ENCODE results near the gene SPCS2.

The SPCS2 gene

GRCh38 chr11:74933765-74934164, 15.3 kb upstream of the SPCS2 start:
- no peak for DNase-seq (ENCODE audit: low read depth)
- no peak overlapping the region for H3K4me3 ChIP-seq (ENCODE audit: low read depth, low read length)
- TF ChIP-seq, protein P1, sequence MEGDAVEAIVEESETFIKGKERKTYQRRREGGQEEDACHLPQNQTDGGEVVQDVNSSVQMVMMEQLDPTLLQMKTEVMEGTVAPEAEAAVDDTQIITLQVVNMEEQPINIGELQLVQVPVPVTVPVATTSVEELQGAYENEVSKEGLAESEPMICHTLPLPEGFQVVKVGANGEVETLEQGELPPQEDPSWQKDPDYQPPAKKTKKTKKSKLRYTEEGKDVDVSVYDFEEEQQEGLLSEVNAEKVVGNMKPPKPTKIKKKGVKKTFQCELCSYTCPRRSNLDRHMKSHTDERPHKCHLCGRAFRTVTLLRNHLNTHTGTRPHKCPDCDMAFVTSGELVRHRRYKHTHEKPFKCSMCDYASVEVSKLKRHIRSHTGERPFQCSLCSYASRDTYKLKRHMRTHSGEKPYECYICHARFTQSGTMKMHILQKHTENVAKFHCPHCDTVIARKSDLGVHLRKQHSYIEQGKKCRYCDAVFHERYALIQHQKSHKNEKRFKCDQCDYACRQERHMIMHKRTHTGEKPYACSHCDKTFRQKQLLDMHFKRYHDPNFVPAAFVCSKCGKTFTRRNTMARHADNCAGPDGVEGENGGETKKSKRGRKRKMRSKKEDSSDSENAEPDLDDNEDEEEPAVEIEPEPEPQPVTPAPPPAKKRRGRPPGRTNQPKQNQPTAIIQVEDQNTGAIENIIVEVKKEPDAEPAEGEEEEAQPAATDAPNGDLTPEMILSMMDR (IDR thresholded peaks at IDR 0.05; ENCODE audit: control insufficient read depth, extremely low read depth, insufficient read depth), result no peak

- no peak overlapping the region for H3K4me3 ChIP-seq (ENCODE audit: low read depth, low read length)
- TF ChIP-seq, protein P1 (IDR thresholded peaks at IDR 0.05; ENCODE audit: control insufficient read depth, extremely low read depth, insufficient read depth), result no peak
- DNase-seq (ENCODE audit: low read depth), result no peak
Observed at GRCh38 chr11:74935285-74935684, 13.8 kb upstream of the SPCS2 start.

GRCh38 chr11:74936087-74936486, 13.0 kb upstream of the SPCS2 start:
- TF ChIP-seq, protein P1 (IDR thresholded peaks at IDR 0.05; ENCODE audit: control insufficient read depth, extremely low read depth, insufficient read depth), result no peak
- no peak for DNase-seq (ENCODE audit: low read depth)
- H3K4me3 ChIP-seq (ENCODE audit: low read depth, low read length), result no peak overlapping the region

DNA sequence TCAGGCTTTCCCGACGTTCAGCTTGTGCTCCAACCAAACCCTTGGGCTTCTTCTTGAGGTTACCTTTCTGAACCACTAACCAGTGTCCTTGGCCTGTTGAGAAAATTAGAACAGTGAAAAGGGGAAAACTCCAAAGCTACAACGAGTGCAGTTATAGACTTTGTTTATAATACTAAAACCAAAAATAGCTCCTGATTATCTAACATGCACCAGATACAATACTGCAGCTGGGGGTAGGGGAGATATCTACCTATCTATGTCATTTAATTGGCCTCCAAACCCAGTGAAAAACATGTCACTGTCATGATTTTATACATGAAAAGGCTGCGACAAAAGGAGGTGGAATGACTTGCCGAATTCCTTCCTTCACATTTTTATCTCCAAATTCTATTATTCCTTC, 12.1 kb upstream of the SPCS2 start:
- no peak for DNase-seq (ENCODE audit: low read depth)
- TF ChIP-seq, protein P1 (IDR thresholded peaks at IDR 0.05; ENCODE audit: control insufficient read depth, extremely low read depth, insufficient read depth), result no peak

DNA sequence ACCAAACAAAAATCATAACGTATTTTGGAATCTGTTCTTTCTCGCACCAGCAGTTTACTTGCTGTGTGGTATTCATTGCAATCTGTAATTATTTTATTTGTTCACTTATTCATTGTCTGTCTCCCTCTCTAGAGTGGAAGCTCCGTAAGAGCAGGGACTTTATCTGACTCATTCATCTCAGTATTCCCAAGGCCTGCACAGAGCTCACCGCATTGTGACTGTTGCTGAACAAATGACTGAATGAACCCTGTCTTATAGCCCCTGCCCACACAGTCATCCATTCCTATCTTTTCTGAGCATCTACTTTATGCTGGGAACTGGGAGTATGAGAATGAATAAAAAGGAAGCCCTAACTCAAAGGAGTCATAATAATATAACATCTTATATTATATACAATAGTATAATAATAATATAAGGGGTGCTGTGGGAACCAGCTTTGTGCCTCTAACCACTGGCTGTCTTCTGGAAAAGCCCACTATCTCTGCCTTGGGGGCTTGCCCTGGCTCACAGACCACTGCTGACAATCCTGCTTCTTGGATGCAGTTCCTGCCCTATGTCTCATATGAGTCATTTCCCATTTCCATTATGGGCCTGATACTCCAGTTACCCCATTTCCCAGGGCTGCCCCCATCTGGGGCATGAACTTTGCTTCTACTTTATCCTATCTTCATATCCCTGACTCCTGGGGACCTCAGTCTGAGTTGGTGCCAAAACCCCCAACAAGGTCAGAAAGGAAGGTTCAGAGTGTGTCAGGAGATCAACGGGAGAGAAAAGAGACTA, 11.2 kb upstream of the SPCS2 start:
- no peak for DNase-seq (ENCODE audit: low read depth)
- H3K4me3 ChIP-seq (ENCODE audit: low read depth, low read length), result no peak overlapping the region
- TF ChIP-seq, protein P1 (IDR thresholded peaks at IDR 0.05; ENCODE audit: control insufficient read depth, extremely low read depth, insufficient read depth), result no peak

More for the DNA sequence above, 12.1 kb upstream of the SPCS2 start:
- H3K4me3 ChIP-seq (ENCODE audit: low read depth, low read length), result no peak overlapping the region

GRCh38 chr11:74941492-74941891, 7.6 kb upstream of the SPCS2 start:
- H3K4me3 ChIP-seq (ENCODE audit: low read depth, low read length), result no peak overlapping the region
- TF ChIP-seq, protein P1 (IDR thresholded peaks at IDR 0.05; ENCODE audit: control insufficient read depth, extremely low read depth, insufficient read depth), result no peak
- DNase-seq (ENCODE audit: low read depth), result no peak
